Spleen (tissue), 7 donors: ENCODE data around the gene PCYT1A.
A peak's percentile ranks its signal among the peaks of the same experiment; 100 is the strongest.

Source experiments
- POLR2A ChIP-seq, 3 donors: fragments of 450-650 bp; IDR thresholded peaks; one replicate each; pipeline ENCODE4 v1.5.1; 2017; ENCODE audit warnings: antibody characterized with exemption in 3 of 3, mild to moderate bottlenecking in 1 of 3
- POLR2AphosphoS5 ChIP-seq, 3 donors: sonication (generic); formaldehyde crosslinking; IDR thresholded peaks; one replicate each; pipeline ENCODE4 v1.5.1; 2017; ENCODE audit warnings: antibody characterized with exemption in 3 of 3
- TF ChIP-seq, protein P1 (sequence below), 11 experiments: fragments of 200-600 bp in 7 of 11; fragments of 450-650 bp in 4 of 11; sonication (generic) in 4 of 11; IDR thresholded peaks in 8 of 11; conservative IDR thresholded peaks in 3 of 11; 1 replicate in 7 of 11; 2 replicates in 4 of 11; pipeline versions ENCODE4 v1.4.0 to v1.8.0; 2016 to 2021; ENCODE audit warnings: antibody characterized with exemption in 11 of 11, inconsistent platforms in 4 of 11, mild to moderate bottlenecking in 1 of 11
- donor health status: DM: no; HTN: no; CAD: no; lungs with moderate emphysema.
- donor health status: DM: no; HTN: no; CAD: no.
- donor health status: DM: no; HTN: no; CAD: no.

DNA sequence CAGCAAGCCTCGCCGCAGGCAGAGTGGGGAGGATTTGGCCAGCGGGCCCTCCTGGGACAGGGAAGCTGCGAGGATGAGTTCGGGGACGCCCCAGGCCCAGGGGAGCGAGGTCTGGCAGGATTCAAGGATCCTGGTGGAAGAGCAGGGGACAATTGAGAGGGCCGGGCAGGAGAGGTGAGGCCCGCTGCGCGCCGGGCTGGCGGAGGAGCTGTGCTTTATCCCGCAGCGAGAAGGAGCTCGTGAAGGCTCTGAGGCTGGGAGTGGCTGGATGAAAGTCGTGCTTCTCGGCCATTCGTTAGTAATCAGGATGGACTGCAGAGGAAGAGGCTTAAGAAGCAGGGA is 67.6 kb downstream of the PCYT1A start:
- TF ChIP-seq POLR2AphosphoS5 (IDR thresholded peaks at IDR 0.05) = peak in 1 of 3 donors; percentile 57
- TF ChIP-seq, protein P1, sequence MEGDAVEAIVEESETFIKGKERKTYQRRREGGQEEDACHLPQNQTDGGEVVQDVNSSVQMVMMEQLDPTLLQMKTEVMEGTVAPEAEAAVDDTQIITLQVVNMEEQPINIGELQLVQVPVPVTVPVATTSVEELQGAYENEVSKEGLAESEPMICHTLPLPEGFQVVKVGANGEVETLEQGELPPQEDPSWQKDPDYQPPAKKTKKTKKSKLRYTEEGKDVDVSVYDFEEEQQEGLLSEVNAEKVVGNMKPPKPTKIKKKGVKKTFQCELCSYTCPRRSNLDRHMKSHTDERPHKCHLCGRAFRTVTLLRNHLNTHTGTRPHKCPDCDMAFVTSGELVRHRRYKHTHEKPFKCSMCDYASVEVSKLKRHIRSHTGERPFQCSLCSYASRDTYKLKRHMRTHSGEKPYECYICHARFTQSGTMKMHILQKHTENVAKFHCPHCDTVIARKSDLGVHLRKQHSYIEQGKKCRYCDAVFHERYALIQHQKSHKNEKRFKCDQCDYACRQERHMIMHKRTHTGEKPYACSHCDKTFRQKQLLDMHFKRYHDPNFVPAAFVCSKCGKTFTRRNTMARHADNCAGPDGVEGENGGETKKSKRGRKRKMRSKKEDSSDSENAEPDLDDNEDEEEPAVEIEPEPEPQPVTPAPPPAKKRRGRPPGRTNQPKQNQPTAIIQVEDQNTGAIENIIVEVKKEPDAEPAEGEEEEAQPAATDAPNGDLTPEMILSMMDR (IDR thresholded peaks at IDR 0.05 in 8 of 11, conservative IDR thresholded peaks at IDR 0.05 in 3 of 11) = no peak
- no peak for TF ChIP-seq POLR2A (IDR thresholded peaks at IDR 0.05)
